ENCODE data around the gene PXT1.

DNA sequence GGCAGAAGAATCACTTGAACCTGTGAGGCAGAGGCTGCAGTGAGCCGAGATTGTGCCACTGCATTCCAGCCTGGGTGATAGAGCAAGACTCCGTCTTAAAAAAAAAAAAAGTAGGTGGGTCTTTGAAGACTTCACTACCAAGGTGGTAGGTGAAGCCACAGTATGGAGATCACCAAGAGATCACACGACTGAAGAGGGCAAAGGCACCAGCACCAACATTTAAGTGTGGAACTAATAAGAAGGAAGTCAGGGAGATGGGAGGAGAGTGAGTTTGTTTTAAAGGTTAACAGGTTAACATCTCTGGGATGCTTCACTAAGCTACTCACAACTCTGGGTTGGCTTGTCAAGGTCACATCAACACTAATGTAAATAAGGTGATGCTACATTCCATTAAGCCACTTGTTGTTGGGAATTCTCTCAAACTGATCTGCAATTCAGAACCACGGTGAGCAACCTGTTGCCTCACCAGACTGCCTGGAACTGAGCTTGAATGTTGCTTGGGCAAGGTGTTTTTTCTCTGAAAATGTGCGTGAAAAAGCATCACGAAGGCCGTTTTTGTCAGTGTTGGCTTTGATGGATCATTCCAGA is 48.8 kb upstream of the PXT1 start:
- TF ChIP-seq, protein P1, sequence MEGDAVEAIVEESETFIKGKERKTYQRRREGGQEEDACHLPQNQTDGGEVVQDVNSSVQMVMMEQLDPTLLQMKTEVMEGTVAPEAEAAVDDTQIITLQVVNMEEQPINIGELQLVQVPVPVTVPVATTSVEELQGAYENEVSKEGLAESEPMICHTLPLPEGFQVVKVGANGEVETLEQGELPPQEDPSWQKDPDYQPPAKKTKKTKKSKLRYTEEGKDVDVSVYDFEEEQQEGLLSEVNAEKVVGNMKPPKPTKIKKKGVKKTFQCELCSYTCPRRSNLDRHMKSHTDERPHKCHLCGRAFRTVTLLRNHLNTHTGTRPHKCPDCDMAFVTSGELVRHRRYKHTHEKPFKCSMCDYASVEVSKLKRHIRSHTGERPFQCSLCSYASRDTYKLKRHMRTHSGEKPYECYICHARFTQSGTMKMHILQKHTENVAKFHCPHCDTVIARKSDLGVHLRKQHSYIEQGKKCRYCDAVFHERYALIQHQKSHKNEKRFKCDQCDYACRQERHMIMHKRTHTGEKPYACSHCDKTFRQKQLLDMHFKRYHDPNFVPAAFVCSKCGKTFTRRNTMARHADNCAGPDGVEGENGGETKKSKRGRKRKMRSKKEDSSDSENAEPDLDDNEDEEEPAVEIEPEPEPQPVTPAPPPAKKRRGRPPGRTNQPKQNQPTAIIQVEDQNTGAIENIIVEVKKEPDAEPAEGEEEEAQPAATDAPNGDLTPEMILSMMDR (IDR thresholded peaks at IDR 0.05; ENCODE audit: insufficient read depth, low read length), result no peak
- no peak for TF ChIP-seq POLR2AphosphoS5 (IDR thresholded peaks at IDR 0.05; ENCODE audit: low read depth)
